SK-N-MC (cell line): ENCODE data around the gene DAAM2.

Experiments
- EZH2 ChIP-seq: fragments of 200-600 bp; sonication (generic); IDR thresholded peaks from one replicate; pipeline ENCODE4 v1.6.1; 2017; ENCODE audit warnings: antibody characterized with exemption
- POLR2AphosphoS5 ChIP-seq: IDR thresholded peaks from 2 replicates; pipeline ENCODE4 v1.6.1; 2012; ENCODE audit warnings: mild to moderate bottlenecking, low read depth, low read length, borderline replicate concordance

DNA sequence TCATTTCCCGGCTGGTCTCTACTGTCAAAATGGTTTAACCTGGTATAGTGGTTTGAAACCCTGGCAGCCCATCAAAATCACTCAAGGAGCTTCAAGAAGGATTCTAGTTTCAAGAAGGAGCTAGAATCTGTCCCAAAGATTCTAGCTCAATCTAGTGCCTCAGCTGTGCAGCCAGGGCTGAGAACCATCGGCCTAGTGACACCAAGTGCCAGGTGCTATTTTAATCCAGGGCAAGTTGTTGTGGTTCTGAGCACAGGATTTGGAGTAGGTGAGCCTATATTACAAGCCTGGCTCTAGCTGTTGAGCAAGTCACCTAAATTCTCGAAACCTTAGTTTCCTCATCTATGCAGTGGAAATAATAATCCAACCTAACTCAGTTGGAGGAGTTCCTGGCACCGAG lies 138.4 kb downstream of the DAAM2 start:
- TF ChIP-seq EZH2 (no peak), POLR2AphosphoS5 (no peak)
